PFSK-1 (cell line): ENCODE results near the gene VWA2.

ENCODE experiments used
- FOXP2 ChIP-seq: optimal IDR thresholded peaks from 2 replicates; pipeline ENCODE3; 2011; ENCODE audit warnings: borderline replicate concordance, control low read depth, inconsistent platforms; ENCODE audit not compliant: insufficient read depth; ENCODE audit errors: extremely low read length, extremely low read depth
- POLR2AphosphoS5 ChIP-seq: IDR thresholded peaks from 2 replicates; pipeline ENCODE4 v1.6.1; 2012; ENCODE audit warnings: low read depth, mild to moderate bottlenecking, control low read depth, low read length, moderate library complexity
- SIN3A ChIP-seq: IDR thresholded peaks from 2 replicates; pipeline ENCODE4 v1.6.1; 2012; ENCODE audit warnings: mild to moderate bottlenecking, low read length, moderate library complexity, borderline replicate concordance; ENCODE audit not compliant: insufficient read depth
- TAF1 ChIP-seq: IDR thresholded peaks from 2 replicates; pipeline ENCODE4 v1.6.1; 2012; ENCODE audit warnings: low read length, control low read depth, borderline replicate concordance; ENCODE audit not compliant: insufficient read depth
- TF ChIP-seq, protein P1 (sequence below), 2 experiments: IDR thresholded peaks; 2 replicates each; pipeline versions ENCODE4 v1.6.1 to v1.8.0; 2011 to 2012; ENCODE audit warnings: low read depth in 2 of 2, low read length in 2 of 2, control low read depth in 1 of 2, inconsistent platforms in 1 of 2, mild to moderate bottlenecking in 1 of 2, moderate library complexity in 1 of 2; ENCODE audit not compliant: insufficient read depth in 1 of 2

VWA2 gene

DNA sequence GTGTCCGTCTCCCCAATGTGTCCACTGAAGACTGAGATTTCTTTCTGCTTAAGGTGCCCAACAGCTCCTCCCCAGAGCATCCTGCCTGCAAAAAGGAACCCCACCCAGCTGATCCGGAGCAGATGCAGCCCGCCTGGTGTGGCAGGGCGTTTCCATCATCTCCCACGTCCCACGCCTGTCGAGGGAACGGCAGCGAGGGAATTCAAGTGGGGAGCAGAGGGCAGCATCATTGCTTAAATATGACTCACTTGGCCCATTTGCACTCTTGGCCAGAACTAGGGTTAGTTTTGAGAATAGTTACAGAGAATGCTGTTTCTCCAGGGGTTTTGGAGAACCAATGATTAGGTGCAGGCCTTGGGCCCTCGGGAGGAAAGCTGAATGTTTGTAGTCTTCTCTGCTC lies 20.8 kb downstream of the VWA2 start:
- TF ChIP-seq, protein P1, sequence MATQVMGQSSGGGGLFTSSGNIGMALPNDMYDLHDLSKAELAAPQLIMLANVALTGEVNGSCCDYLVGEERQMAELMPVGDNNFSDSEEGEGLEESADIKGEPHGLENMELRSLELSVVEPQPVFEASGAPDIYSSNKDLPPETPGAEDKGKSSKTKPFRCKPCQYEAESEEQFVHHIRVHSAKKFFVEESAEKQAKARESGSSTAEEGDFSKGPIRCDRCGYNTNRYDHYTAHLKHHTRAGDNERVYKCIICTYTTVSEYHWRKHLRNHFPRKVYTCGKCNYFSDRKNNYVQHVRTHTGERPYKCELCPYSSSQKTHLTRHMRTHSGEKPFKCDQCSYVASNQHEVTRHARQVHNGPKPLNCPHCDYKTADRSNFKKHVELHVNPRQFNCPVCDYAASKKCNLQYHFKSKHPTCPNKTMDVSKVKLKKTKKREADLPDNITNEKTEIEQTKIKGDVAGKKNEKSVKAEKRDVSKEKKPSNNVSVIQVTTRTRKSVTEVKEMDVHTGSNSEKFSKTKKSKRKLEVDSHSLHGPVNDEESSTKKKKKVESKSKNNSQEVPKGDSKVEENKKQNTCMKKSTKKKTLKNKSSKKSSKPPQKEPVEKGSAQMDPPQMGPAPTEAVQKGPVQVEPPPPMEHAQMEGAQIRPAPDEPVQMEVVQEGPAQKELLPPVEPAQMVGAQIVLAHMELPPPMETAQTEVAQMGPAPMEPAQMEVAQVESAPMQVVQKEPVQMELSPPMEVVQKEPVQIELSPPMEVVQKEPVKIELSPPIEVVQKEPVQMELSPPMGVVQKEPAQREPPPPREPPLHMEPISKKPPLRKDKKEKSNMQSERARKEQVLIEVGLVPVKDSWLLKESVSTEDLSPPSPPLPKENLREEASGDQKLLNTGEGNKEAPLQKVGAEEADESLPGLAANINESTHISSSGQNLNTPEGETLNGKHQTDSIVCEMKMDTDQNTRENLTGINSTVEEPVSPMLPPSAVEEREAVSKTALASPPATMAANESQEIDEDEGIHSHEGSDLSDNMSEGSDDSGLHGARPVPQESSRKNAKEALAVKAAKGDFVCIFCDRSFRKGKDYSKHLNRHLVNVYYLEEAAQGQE (IDR thresholded peaks at IDR 0.05; ENCODE audit: insufficient read depth in 1 of 2, low read depth in 2 of 2, low read length in 2 of 2), result no peak
- TF ChIP-seq FOXP2, result no peak
- TF ChIP-seq TAF1, result no peak
- TF ChIP-seq SIN3A, result no peak
- TF ChIP-seq POLR2AphosphoS5, result no peak

DNA sequence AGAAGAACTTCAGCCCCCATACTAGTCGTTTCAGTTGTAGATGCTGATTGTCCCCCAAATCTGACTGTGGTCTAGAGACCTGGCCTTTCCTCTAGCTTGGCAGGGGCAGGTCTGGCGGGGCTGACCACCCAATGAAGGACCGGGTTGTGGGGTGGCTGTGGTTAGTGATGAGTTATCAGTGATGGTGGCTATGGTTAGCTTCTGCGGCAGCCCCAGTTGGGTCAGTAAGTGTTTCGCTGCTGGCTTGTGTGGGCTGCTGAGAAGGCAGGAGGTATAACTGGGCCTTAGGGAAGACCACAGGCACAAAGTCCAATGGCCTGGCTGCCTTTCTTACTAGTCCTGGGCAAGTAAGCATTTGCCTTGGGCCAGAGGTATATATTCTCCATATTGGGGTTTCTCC lies 21.3 kb downstream of the VWA2 start:
- TF ChIP-seq SIN3A, result no peak

DNA sequence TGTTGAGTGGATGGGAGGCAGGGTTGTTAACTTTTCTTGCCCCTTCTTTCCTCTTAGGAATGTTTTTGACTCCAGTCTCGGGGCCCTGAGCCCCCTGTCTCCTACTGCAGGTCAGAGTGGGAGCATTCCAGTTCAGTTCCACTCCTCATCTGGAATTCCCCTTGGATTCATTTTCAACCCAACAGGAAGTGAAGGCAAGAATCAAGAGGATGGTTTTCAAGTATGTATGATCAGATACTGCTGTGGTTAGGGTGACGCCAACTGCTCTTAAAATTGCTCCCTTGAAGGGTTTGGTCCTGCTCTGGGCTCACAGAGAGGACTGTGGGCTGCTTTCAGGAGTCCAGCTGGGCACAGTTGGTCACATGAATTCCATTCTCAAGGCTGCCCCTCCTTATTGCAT lies 22.0 kb downstream of the VWA2 start:
- TF ChIP-seq TAF1 (no peak), POLR2AphosphoS5 (no peak), FOXP2 (no peak)

DNA sequence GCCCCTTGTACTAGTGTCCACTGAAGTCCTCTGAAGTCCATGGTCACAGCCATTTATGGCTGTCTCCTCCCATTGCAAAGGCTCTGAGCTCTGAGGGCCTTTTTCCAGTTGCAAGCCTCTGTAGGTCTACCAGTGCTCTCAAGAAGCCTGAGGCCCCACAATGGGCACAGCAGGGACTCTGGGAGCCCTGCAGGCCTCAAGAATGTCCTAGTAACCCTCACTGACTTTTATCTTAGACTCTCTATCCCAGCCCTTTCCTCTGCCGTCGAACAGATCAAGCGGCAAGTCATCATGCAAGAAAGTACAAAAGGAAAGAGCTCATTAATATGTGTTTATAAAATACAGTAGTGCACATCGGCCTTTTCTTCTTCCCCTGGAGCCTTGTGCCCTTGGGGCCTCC lies 23.4 kb downstream of the VWA2 start:
- no peak for TF ChIP-seq TAF1

DNA sequence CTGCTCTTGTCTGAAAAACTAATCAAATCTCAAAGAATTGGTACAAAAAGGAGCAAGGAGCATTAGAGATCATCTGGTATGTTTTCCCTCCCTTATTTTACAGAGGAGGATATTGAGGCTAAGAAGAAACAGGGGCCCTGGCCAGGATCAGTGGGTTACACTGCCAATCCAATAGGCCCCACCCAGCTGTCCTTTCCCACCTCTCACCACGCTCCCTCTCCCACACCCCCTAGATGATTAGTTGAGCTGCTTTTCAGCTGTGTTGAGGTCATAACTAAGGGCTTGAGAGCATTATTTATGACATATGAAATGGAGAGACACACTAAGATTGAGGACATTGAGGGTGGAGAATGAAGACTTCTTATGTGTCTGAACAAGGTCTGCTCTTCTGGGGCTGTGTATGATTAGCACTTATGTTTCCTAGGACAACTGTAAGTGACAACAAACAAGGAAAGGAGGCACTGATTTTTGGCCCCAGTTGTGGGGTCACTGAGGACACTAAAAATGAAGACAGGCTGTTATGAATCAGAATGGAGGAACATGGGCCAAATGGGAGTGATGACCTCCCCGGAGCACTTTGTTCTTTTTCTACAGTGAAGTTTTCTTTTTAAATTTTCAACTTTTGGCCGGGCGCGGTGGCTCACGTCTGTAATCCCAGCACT lies 26.5 kb downstream of the VWA2 start:
- TF ChIP-seq TAF1 (no peak), SIN3A (no peak), FOXP2 (no peak), POLR2AphosphoS5 (no peak)
- TF ChIP-seq, protein P1 (IDR thresholded peaks at IDR 0.05; ENCODE audit: insufficient read depth in 1 of 2, low read depth in 2 of 2, low read length in 2 of 2), result no peak

DNA sequence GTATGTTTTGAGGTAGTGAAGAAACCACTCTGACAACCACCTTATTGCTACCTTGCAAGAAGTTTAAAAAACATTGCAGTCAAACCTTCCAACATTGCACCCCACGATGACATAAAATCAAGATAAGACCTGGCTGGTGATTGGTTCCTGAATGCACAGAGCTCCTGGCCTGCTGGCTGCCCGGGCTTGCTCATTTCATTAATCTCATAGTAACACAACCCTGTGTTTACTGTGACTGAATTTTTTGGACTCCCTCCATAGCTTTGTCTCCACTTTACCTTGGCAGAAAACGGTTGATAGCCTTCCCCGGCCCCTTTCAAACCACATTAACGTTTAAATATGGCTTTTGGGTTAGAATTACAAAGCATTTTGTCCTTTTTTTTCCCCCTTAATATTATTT lies 27.5 kb downstream of the VWA2 start:
- TF ChIP-seq, protein P1 (IDR thresholded peaks at IDR 0.05; ENCODE audit: insufficient read depth in 1 of 2, low read depth in 2 of 2, low read length in 2 of 2), result no peak
- TF ChIP-seq FOXP2 (no peak), SIN3A (no peak), TAF1 (no peak)

DNA sequence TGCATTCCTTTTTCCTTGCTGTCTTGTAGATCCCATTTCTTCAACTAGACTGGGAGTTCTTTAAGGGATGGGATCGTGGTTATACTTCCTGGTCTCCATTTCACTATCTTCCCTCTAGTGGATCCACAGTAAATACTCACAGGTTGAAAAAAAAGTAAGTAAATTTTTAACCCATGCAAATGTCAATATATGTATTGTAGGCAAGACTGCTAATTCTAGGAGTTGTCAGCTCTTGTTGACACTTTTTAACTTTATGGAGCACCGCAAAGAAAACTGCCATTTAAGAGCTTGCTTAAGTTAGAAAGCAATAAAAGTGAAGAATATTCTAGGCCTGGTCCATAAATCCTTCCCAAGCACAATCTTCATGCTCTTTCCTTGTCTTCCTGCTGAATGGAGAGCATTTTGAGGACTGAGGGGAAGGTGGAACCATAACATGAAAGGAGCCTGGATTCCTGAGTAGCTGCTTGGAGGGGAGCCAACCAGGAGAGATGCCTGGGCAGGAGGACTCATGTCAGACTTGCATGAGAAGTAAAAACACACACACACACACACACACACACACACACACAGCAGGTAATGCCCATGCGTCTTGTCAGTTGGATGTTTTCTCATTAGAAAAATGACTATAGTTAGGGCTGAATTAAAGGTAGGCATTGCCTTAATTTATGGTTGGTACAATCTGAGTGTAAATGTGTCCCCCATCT lies 32.2 kb downstream of the VWA2 start:
- TF ChIP-seq SIN3A (no peak), TAF1 (no peak), POLR2AphosphoS5 (no peak), FOXP2 (no peak)
- TF ChIP-seq, protein P1 (IDR thresholded peaks at IDR 0.05; ENCODE audit: insufficient read depth in 1 of 2, low read depth in 2 of 2, low read length in 2 of 2), result no peak
